Measurements from ENCODE around the gene EBPL. TPM values are rescaled to one million over a fixed set of nuclear protein-coding genes. Genes with fewer than 3 reads are reported as not detected.
A peak's percentile ranks its signal among the peaks of the same experiment; 100 is the strongest.
"Not testable (repeated sequence)": the region's sequence is repeated elsewhere in the genome, so short reads cannot be mapped to it uniquely, and the experiment has no call there.

Gene EBPL
- total RNA-seq (10 to 100 TPM in 3 of 4 donors, 1 to 10 TPM in 1; 8.1 to 11.5 (median 11.0) TPM), polyA plus RNA-seq (9.3 TPM)
- long read RNA-seq, donor 1, transcript EBPL-201 (4 exons, 914 nt) = major isoform, 8 of 11 reads
- long read RNA-seq, donor 1, partial matches to known transcripts = 0 of 11 reads
- long read RNA-seq, donor 1, other reads (novel, unspliced or antisense) = 1 of 11 reads
- long read RNA-seq, donor 2, partial matches to known transcripts = 1 of 7 reads
- long read RNA-seq, donor 2, other reads (novel, unspliced or antisense) = 1 of 7 reads
- long read RNA-seq, donor 3, partial matches to known transcripts = 0 of 2 reads
- long read RNA-seq, donor 3, other reads (novel, unspliced or antisense) = 0 of 2 reads
- long read RNA-seq, donor 4, partial matches to known transcripts = 0 of 7 reads
- long read RNA-seq, donor 4, other reads (novel, unspliced or antisense) = 0 of 7 reads

- Histone ChIP-seq H3K4me3 (ENCODE audit: low read length) (peak within 1 kb of the TSS; percentile 73), H3K27me3 (ENCODE audit: control insufficient read depth, insufficient read depth) (no peaks in the 10 kb centered on the region), H3K9me3 (ENCODE audit: control insufficient read depth, low read length) (no peaks in the 10 kb centered on the region), H3K27ac (ENCODE audit: low read length) (peak within 1 kb of the TSS; percentile 39), H3K4me1 (ENCODE audit: control insufficient read depth, insufficient read depth, low read length) (no peaks in the 10 kb centered on the region)
- ATAC-seq (peak; percentile 99), DNase-seq (peak; percentile 94 to 98 (median 97))
- under 1% methylated on average over 67 of the region's 67 CpGs for WGBS
- intact Hi-C loops (cut with DNase I) = loop anchor here in 1 of 4 donors (5.0 kb wide), 1 partner anchor 101 kb away; the partner anchor contains the start of gene KPNA3
Measured at GRCh38 chr13:49690995-49691784, at the start of gene EBPL. EBPL (minus strand) TSS chr13:49691486; CDS start chr13:49691424, 62 bp downstream.

- H3K4me1 ChIP-seq (ENCODE audit: control insufficient read depth, insufficient read depth, low read length) = no peaks in the 10 kb centered on the region
- H3K4me3 ChIP-seq (ENCODE audit: low read length) = no peak overlapping the region
- H3K27ac ChIP-seq (ENCODE audit: low read length) = no peak overlapping the region
- intact Hi-C loops (cut with DNase I) = no loop called here
- H3K9me3 ChIP-seq (ENCODE audit: control insufficient read depth, low read length) = no peaks in the 10 kb centered on the region
- WGBS = 93% methylated on average over 2 of the region's 2 CpGs
- no peak for DNase-seq
- H3K27me3 ChIP-seq (ENCODE audit: control insufficient read depth, insufficient read depth) = no peaks in the 10 kb centered on the region
- ATAC-seq = no peak
Measured at GRCh38 chr13:49740870-49741269, 49.6 kb upstream of the EBPL start.

- no peaks in the 10 kb centered on the region for H3K4me1 ChIP-seq (ENCODE audit: control insufficient read depth, insufficient read depth, low read length)
- DNase-seq (no peak), ATAC-seq (no peak)
- H3K27me3 ChIP-seq (ENCODE audit: control insufficient read depth, insufficient read depth) = no peaks in the 10 kb centered on the region
- intact Hi-C loops (cut with DNase I) = no loop called here
- H3K27ac ChIP-seq (ENCODE audit: low read length) = no peak overlapping the region
- H3K9me3 ChIP-seq (ENCODE audit: control insufficient read depth, low read length) = no peaks in the 10 kb centered on the region
- H3K4me3 ChIP-seq (ENCODE audit: low read length) = no peak overlapping the region
- 94% methylated on average over 5 of the region's 5 CpGs for WGBS
Measured at GRCh38 chr13:49739498-49740187, 48.4 kb upstream of the EBPL start.

GRCh38 chr13:49733181-49733951 is 42.1 kb upstream of the EBPL start:
- Histone ChIP-seq H3K9me3 (ENCODE audit: control insufficient read depth, low read length) (no peaks in the 10 kb centered on the region), H3K27ac (ENCODE audit: low read length) (peak overlapping the region; percentile 13), H3K4me1 (ENCODE audit: control insufficient read depth, insufficient read depth, low read length) (no peaks in the 10 kb centered on the region), H3K27me3 (ENCODE audit: control insufficient read depth, insufficient read depth) (no peaks in the 10 kb centered on the region), H3K4me3 (ENCODE audit: low read length) (no peak overlapping the region)
- intact Hi-C loops (cut with DNase I) = no loop called here
- ATAC-seq = no peak
- WGBS = 88% methylated on average over 12 of the region's 12 CpGs
- no peak for DNase-seq

- H3K4me3 ChIP-seq (ENCODE audit: low read length) = no peak overlapping the region
- intact Hi-C loops (cut with DNase I) = no loop called here
- H3K27me3 ChIP-seq (ENCODE audit: control insufficient read depth, insufficient read depth) = no peaks in the 10 kb centered on the region
- H3K27ac ChIP-seq (ENCODE audit: low read length) = no peak overlapping the region
- no peak for DNase-seq
- peak in 1 of 2 donors; percentile 59 for ATAC-seq
- no peaks in the 10 kb centered on the region for H3K9me3 ChIP-seq (ENCODE audit: control insufficient read depth, low read length)
- H3K4me1 ChIP-seq (ENCODE audit: control insufficient read depth, insufficient read depth, low read length) = no peaks in the 10 kb centered on the region
Measured at GRCh38 chr13:49731766-49732165, 40.5 kb upstream of the EBPL start.

- Histone ChIP-seq H3K9me3 (ENCODE audit: control insufficient read depth, low read length) (no peaks in the 10 kb centered on the region), H3K4me1 (ENCODE audit: control insufficient read depth, insufficient read depth, low read length) (no peaks in the 10 kb centered on the region), H3K4me3 (ENCODE audit: low read length) (no peak overlapping the region), H3K27ac (ENCODE audit: low read length) (no peak overlapping the region), H3K27me3 (ENCODE audit: control insufficient read depth, insufficient read depth) (no peaks in the 10 kb centered on the region)
- ATAC-seq (no peak), DNase-seq (no peak)
- WGBS = 92% methylated on average over 6 of the region's 6 CpGs
- intact Hi-C loops (cut with DNase I) = no loop called here
Measured at GRCh38 chr13:49716615-49717014, 25.3 kb upstream of the EBPL start.

- 97% methylated on average over 1 of the region's 1 CpG for WGBS
- H3K4me3 ChIP-seq (ENCODE audit: low read length) = no peak overlapping the region
- ATAC-seq = no peak
- H3K9me3 ChIP-seq (ENCODE audit: control insufficient read depth, low read length) = no peaks in the 10 kb centered on the region
- H3K27me3 ChIP-seq (ENCODE audit: control insufficient read depth, insufficient read depth) = no peaks in the 10 kb centered on the region
- intact Hi-C loops (cut with DNase I) = no loop called here
- H3K4me1 ChIP-seq (ENCODE audit: control insufficient read depth, insufficient read depth, low read length) = no peaks in the 10 kb centered on the region
- no peak overlapping the region for H3K27ac ChIP-seq (ENCODE audit: low read length)
- DNase-seq = no peak
Measured at GRCh38 chr13:49714757-49715156, 23.5 kb upstream of the EBPL start.

GRCh38 chr13:49711218-49711863 is 20.1 kb upstream of the EBPL start:
- Histone ChIP-seq H3K27ac (ENCODE audit: low read length) (no peak overlapping the region), H3K4me1 (ENCODE audit: control insufficient read depth, insufficient read depth, low read length) (no peaks in the 10 kb centered on the region), H3K27me3 (ENCODE audit: control insufficient read depth, insufficient read depth) (no peaks in the 10 kb centered on the region), H3K9me3 (ENCODE audit: control insufficient read depth, low read length) (no peaks in the 10 kb centered on the region), H3K4me3 (ENCODE audit: low read length) (no peak overlapping the region)
- 66% methylated on average over 2 of the region's 2 CpGs for WGBS
- intact Hi-C loops (cut with DNase I) = no loop called here
- ATAC-seq = no peak
- DNase-seq = no peak

GRCh38 chr13:49704264-49704663 is 13.0 kb upstream of the EBPL start:
- H3K27me3 ChIP-seq (ENCODE audit: control insufficient read depth, insufficient read depth); intact Hi-C loops (cut with DNase I); H3K4me3 ChIP-seq (ENCODE audit: low read length); DNase-seq; H3K4me1 ChIP-seq (ENCODE audit: control insufficient read depth, insufficient read depth, low read length); H3K27ac ChIP-seq (ENCODE audit: low read length); H3K9me3 ChIP-seq (ENCODE audit: control insufficient read depth, low read length); ATAC-seq: not testable (repeated sequence)
- WGBS = 97% methylated on average over 7 of the region's 7 CpGs

- ATAC-seq = no peak
- H3K4me3 ChIP-seq (ENCODE audit: low read length) = no peak overlapping the region
- no peaks in the 10 kb centered on the region for H3K4me1 ChIP-seq (ENCODE audit: control insufficient read depth, insufficient read depth, low read length)
- no peak for DNase-seq
- intact Hi-C loops (cut with DNase I) = no loop called here
- H3K9me3 ChIP-seq (ENCODE audit: control insufficient read depth, low read length) = no peaks in the 10 kb centered on the region
- no peak overlapping the region for H3K27ac ChIP-seq (ENCODE audit: low read length)
- no peaks in the 10 kb centered on the region for H3K27me3 ChIP-seq (ENCODE audit: control insufficient read depth, insufficient read depth)
Measured at GRCh38 chr13:49701491-49701890, 10.2 kb upstream of the EBPL start.

All from right cardiac atrium (tissue), 5 donors.